Measurements from ENCODE around the gene OSTC.

OSTC gene

DNA sequence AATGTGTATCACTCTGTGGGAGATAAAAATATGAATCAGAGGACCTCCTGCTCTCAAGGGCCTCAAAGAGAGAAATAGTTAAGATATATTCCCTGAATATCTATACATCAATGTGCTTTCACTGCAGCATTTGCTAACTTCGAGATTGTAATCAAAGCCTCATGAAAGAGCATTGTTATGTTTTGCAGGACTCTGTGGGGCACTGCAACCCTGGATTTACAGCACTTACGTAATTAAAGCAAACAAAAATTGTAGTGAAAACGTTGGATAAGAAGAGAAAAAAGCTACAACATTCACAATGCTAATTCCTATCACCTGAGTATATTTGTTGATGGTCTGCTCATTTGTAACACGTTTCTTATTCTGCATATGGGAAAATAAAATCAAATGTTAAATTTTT, 64.5 kb downstream of the OSTC start:
- no peak for DNase-seq (ENCODE audit: low spot score)

DNA sequence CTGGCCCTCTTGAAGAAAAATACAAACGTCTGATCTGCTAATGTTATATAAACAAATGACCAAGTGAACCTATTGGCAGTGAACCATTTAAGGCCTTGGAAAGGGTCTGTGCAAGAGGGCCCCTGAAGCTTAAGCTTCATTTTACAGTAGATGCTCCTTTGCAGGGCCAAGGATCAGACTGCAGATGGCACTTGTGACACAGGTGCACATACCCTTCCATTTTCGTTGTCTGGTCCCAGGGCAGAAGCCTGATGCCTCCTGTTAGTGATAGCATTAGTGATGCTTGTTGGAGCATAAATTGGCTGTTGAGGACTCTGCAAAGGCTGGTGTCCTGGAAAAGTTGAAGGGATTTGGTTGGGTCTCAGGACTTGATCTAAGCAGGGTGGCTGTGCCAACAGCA, 65.9 kb downstream of the OSTC start:
- DNase-seq (ENCODE audit: low spot score): no peak

DNA sequence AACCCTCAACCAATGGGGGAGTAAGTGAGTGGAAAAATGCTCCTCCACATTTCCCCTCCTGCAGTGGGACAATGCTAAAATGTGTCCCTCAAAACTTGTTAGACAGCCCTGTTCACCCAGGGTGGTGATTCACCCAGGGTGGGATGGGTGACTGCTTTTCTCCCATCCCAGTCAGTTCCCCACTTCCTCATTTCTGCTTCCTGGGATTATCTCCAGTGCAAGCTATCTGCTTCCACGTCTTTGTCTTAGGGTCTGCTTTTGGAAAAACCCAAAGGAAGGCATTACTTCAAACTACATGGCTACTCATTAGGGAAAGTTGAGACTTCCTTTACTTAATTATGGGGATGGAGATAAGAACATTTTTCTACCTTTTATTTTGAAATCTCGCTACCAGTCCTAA, 67.0 kb downstream of the OSTC start:
- DNase-seq (ENCODE audit: low spot score): no peak

Small RNA genes lying within 50 kb of the gene (small RNA-seq; reads per million reads assigned to genes)
- 0 to 0.04 reads per million in 2 experiments for gene RNU6-431P
